HFFc6 (cell line): ENCODE results near the gene RGS14. TPM values are rescaled to one million over a fixed set of nuclear protein-coding genes. Genes with fewer than 3 reads are reported as not detected.
A peak's percentile ranks its signal among the peaks of the same experiment; 100 is the strongest.
"Not testable (repeated sequence)": the region's sequence is repeated elsewhere in the genome, so short reads cannot be mapped to it uniquely, and the experiment has no call there.

Source experiments
- DNase-seq: peaks from one replicate; pipeline ENCODE4 v3.0.0-alpha.2; 2018
- H3K27ac Mint-ChIP-seq: 2 replicates; pipeline ENCODE4 v1.8.0; 2020; ENCODE audit warnings: mild to moderate bottlenecking, mixed read lengths
- H3K27me3 Mint-ChIP-seq: 2 replicates; pipeline ENCODE4 v1.8.0; 2021; ENCODE audit warnings: mild to moderate bottlenecking, moderate library complexity, mixed read lengths; ENCODE audit not compliant: insufficient read depth
- H3K36me3 Mint-ChIP-seq: 2 replicates; pipeline ENCODE4 v1.8.0; 2021; ENCODE audit warnings: low read depth, mixed read lengths
- H3K4me1 Mint-ChIP-seq: 2 replicates; pipeline ENCODE4 v1.8.0; 2020; ENCODE audit warnings: low read depth, mixed read lengths
- H3K4me3 Mint-ChIP-seq: 2 replicates; pipeline ENCODE4 v1.8.0; 2020; ENCODE audit warnings: mild to moderate bottlenecking, moderate library complexity, mixed read lengths
- H3K9me3 Mint-ChIP-seq: 2 replicates; pipeline ENCODE4 v1.8.0; 2020; ENCODE audit warnings: mild to moderate bottlenecking, mixed read lengths
- total RNA-seq, 6 experiments: library from RNA; stranded (reverse); fragmentation: NEBNext Ultra II Directional; extraction: Animal tissue kit (Norgen Biotek cat#: 25700); gene quantifications; 2 replicates in 1 of 6; 3 replicates in 5 of 6; pipeline ENCODE4 v1.2.3, GENCODE V29; 2021
- TF ChIP-seq, protein P1 (sequence below): fragments of 200-600 bp; sonication (generic); IDR thresholded peaks from 2 replicates; pipeline ENCODE4 v1.5.0; 2021; ENCODE audit warnings: antibody characterized with exemption, mild to moderate bottlenecking

RGS14 gene
- total RNA-seq, 6 experiments from 2014 or later = 1.0 to 2.2 (median 1.2) TPM

DNA sequence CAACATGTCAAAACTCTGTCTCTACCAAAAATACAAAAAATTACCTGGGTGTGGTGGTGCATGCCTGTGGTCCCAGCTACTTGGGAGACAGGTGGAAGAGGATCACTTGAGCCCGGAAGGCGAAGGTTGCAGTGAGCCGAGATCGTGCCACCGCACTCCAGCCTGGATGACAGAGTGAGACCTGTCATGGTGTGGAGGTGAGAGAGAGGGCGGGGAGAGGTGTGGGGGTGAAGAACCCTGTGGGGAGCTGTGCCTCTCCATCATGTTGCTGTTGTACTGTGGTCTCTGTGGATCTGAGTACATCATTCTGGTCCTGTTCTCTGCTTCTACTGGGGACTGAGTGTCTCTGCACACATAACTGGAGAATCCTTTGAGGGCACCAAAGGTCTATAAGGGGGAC is 15.2 kb downstream of the RGS14 start:
- Mint-ChIP-seq H3K36me3 (no peaks in the 10 kb centered on the region; the same call in 1 of the 2 replicates), H3K9me3 (no peaks in the 10 kb centered on the region), H3K27ac (no peak overlapping the region), H3K27me3 (peaks cover 23% of the 10 kb centered on the region), H3K4me1 (peaks cover 11% of the 10 kb centered on the region), H3K4me3 (no peak overlapping the region)
- TF ChIP-seq, protein P1, sequence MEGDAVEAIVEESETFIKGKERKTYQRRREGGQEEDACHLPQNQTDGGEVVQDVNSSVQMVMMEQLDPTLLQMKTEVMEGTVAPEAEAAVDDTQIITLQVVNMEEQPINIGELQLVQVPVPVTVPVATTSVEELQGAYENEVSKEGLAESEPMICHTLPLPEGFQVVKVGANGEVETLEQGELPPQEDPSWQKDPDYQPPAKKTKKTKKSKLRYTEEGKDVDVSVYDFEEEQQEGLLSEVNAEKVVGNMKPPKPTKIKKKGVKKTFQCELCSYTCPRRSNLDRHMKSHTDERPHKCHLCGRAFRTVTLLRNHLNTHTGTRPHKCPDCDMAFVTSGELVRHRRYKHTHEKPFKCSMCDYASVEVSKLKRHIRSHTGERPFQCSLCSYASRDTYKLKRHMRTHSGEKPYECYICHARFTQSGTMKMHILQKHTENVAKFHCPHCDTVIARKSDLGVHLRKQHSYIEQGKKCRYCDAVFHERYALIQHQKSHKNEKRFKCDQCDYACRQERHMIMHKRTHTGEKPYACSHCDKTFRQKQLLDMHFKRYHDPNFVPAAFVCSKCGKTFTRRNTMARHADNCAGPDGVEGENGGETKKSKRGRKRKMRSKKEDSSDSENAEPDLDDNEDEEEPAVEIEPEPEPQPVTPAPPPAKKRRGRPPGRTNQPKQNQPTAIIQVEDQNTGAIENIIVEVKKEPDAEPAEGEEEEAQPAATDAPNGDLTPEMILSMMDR = no peak
- no peak for DNase-seq

- Mint-ChIP-seq H3K36me3 (no peaks in the 10 kb centered on the region; the same call in 1 of the 2 replicates), H3K9me3 (no peaks in the 10 kb centered on the region), H3K27me3 (peaks cover 20% of the 10 kb centered on the region), H3K4me1 (peaks cover 5% of the 10 kb centered on the region; the same call in 1 of the 2 replicates), H3K27ac (no peak overlapping the region), H3K4me3 (no peak overlapping the region)
- TF ChIP-seq, protein P1 = no peak
- no peak for DNase-seq
These were observed 16.1 kb downstream of the RGS14 start for GRCh38 chr5:177373806-177374205.

DNA sequence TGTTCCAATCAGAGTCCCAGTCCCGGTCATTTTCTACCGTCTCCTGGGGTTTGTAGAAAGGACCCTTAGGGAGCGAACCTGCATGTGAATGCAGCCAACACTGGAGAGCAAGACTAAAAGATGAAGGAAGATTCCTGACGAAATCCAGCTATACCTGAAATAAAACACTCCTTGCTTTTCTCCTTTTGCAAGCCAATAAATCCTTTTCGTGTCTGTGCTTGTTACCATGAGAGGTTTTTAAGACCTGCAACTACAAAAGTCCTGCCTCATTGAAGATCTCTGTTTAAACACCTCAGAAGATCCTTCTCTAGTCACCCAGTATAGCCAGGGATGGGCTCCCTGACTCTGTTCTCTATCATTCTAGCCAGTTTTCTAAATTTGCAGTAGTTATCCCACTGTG is 16.5 kb downstream of the RGS14 start:
- Mint-ChIP-seq H3K4me1 (peaks cover 4% of the 10 kb centered on the region), H3K36me3 (no peaks in the 10 kb centered on the region; the same call in 1 of the 2 replicates), H3K27me3 (peaks cover 16% of the 10 kb centered on the region), H3K4me3 (no peak overlapping the region), H3K27ac (no peak overlapping the region), H3K9me3 (no peaks in the 10 kb centered on the region)
- no peak for DNase-seq
- TF ChIP-seq, protein P1 = no peak

DNA sequence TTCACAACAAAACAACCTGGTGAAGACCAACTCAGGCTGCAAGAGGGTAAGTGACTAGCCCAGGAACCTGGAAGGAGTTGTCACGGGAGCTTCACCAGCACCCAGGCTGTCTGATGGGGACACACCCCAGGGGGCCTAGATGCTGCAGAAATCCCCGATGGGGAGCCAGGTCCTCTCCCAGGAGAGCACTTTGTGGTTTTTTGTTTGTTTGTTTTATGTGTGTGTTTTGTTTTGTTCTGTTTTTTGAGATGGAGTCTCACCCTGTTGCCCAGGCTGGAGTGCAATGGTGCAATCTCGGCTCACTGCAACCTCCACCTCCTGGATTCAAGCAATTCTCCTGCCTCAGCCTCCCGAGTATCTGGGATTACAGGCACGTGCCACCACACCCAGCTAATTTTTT is 17.8 kb downstream of the RGS14 start:
- H3K36me3 Mint-ChIP-seq, H3K9me3 Mint-ChIP-seq, H3K4me3 Mint-ChIP-seq, H3K27ac Mint-ChIP-seq, DNase-seq: not testable (repeated sequence)
- peaks cover 15% of the 10 kb centered on the region for H3K4me1 Mint-ChIP-seq
- H3K27me3 Mint-ChIP-seq = peaks cover 13% of the 10 kb centered on the region

DNA sequence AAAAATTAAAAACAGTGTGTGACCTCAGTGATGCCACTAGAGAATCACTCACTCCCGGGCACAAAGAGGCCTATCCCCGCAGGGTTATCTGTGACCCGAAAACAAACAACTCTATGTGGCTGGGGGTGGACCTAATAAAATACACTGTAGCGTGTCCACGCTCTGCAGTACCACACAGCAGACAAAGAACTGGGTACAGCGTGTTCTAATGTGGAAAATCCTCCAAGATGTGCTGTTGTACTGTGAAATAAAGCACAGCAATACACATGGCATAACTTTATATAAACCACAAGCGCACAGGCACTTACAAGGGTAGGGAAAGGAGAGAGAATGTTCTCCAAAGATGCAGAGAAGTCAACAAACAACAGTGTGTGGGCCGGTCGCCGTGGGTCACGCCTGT is 18.4 kb downstream of the RGS14 start:
- Mint-ChIP-seq H3K4me3 (no peak overlapping the region), H3K36me3 (no peaks in the 10 kb centered on the region), H3K27me3 (peaks cover 15% of the 10 kb centered on the region), H3K27ac (no peak overlapping the region), H3K4me1 (peaks cover 18% of the 10 kb centered on the region), H3K9me3 (no peaks in the 10 kb centered on the region)
- TF ChIP-seq, protein P1 = no peak
- no peak for DNase-seq

GRCh38 chr5:177377851-177378776 is 20.4 kb downstream of the RGS14 start:
- Mint-ChIP-seq H3K4me3 (no peak overlapping the region), H3K27me3 (peaks cover 25% of the 10 kb centered on the region), H3K27ac (no peak overlapping the region), H3K4me1 (peaks cover 21% of the 10 kb centered on the region), H3K36me3 (no peaks in the 10 kb centered on the region), H3K9me3 (no peaks in the 10 kb centered on the region)
- no peak for DNase-seq
- TF ChIP-seq, protein P1 = peak; percentile 20; the same call in 1 of the 2 replicates
